PFSK-1 (cell line): Measurements from ENCODE around the gene KRT4.

ENCODE experiments used
- FOXP2 ChIP-seq: optimal IDR thresholded peaks from 2 replicates; pipeline ENCODE3; 2011; ENCODE audit warnings: borderline replicate concordance, control low read depth, inconsistent platforms; ENCODE audit not compliant: insufficient read depth; ENCODE audit errors: extremely low read length, extremely low read depth
- REST ChIP-seq, 2 experiments: IDR thresholded peaks; 2 replicates each; pipeline versions ENCODE4 v1.6.1 to v1.8.0; 2011 to 2012; ENCODE audit warnings: low read depth in 2 of 2, low read length in 2 of 2, control low read depth in 1 of 2, inconsistent platforms in 1 of 2, mild to moderate bottlenecking in 1 of 2, moderate library complexity in 1 of 2; ENCODE audit not compliant: insufficient read depth in 1 of 2

- TF ChIP-seq REST (IDR thresholded peaks at IDR 0.05; ENCODE audit: insufficient read depth in 1 of 2, low read depth in 2 of 2, low read length in 2 of 2) = no peak
- TF ChIP-seq FOXP2 = no peak
These were observed 36.8 kb upstream of the KRT4 start for GRCh38 chr12:52850681-52851080.
